ENCODE data around the gene ZNF566. TPM values are rescaled to one million over a fixed set of nuclear protein-coding genes. Genes with fewer than 3 reads are reported as not detected.
"Not testable (repeated sequence)": the region's sequence is repeated elsewhere in the genome, so short reads cannot be mapped to it uniquely, and the experiment has no call there.

ZNF566 gene
- total RNA-seq, 2 donors from 2014 or later, result 9.6 to 20.7 TPM

- 91% methylated on average over 5 of the region's 5 CpGs for WGBS
- H3K4me3 ChIP-seq, result no peak overlapping the region
- H3K9me3 ChIP-seq, result no peaks in the 10 kb centered on the region
- no peak for DNase-seq (ENCODE audit: low spot score)
- no peaks in the 10 kb centered on the region for H3K36me3 ChIP-seq
- intact Hi-C loops (cut with DNase I), result no loop called here
- TF ChIP-seq POLR2AphosphoS5 (IDR thresholded peaks at IDR 0.05) (no peak), CTCF (IDR thresholded peaks at IDR 0.05) (no peak), POLR2A (IDR thresholded peaks at IDR 0.05) (no peak)
- H3K27me3 ChIP-seq (replicated peaks; ENCODE audit: insufficient read depth), result no peaks in the 10 kb centered on the region
- H3K4me1 ChIP-seq (replicated peaks), result no peaks in the 10 kb centered on the region
- no peak overlapping the region for H3K27ac ChIP-seq
Observed at GRCh38 chr19:36501973-36502372, 12.6 kb upstream of the ZNF566 start.

- no peak for TF ChIP-seq CTCF (IDR thresholded peaks at IDR 0.05)
- TF ChIP-seq POLR2A (IDR thresholded peaks at IDR 0.05), result no peak
- no peak for TF ChIP-seq POLR2AphosphoS5 (IDR thresholded peaks at IDR 0.05)
- DNase-seq (ENCODE audit: low spot score), result no peak
- H3K36me3 ChIP-seq, result no peaks in the 10 kb centered on the region
- intact Hi-C loops (cut with DNase I), result loop anchor here (10.0 kb wide), 1 partner anchor 302 kb away; no protein-coding TSS in a partner anchor
- H3K4me3 ChIP-seq, result no peak overlapping the region
- H3K4me1 ChIP-seq (replicated peaks), result no peaks in the 10 kb centered on the region
- H3K9me3 ChIP-seq, result no peaks in the 10 kb centered on the region
- WGBS, result 90% methylated on average over 17 of the region's 17 CpGs
- H3K27ac ChIP-seq, result no peak overlapping the region
- H3K27me3 ChIP-seq (replicated peaks; ENCODE audit: insufficient read depth), result no peaks in the 10 kb centered on the region
Observed at GRCh38 chr19:36497001-36497400, 7.6 kb upstream of the ZNF566 start.

- H3K27ac ChIP-seq; H3K36me3 ChIP-seq; H3K27me3 ChIP-seq (replicated peaks; ENCODE audit: insufficient read depth); H3K4me3 ChIP-seq; H3K4me1 ChIP-seq (replicated peaks); H3K9me3 ChIP-seq: not testable (repeated sequence)
- peak in 3 of 4 experiments; percentile 40 to 50 (median 47) for TF ChIP-seq CTCF (IDR thresholded peaks at IDR 0.05)
- 66% methylated on average over 18 of the region's 18 CpGs for WGBS
- intact Hi-C loops (cut with DNase I), result loop anchor here (10.0 kb wide), 1 partner anchor 298 kb away; no protein-coding TSS in a partner anchor
- DNase-seq (ENCODE audit: low spot score), result peak; percentile 15
Observed at GRCh38 chr19:36492689-36493453, 3.5 kb upstream of the ZNF566 start.

GRCh38 chr19:36490846-36491245, 1.5 kb upstream of the ZNF566 start:
- not testable (repeated sequence) for H3K9me3 ChIP-seq; H3K27me3 ChIP-seq (replicated peaks; ENCODE audit: insufficient read depth); H3K27ac ChIP-seq; H3K4me3 ChIP-seq; H3K36me3 ChIP-seq; H3K4me1 ChIP-seq (replicated peaks); DNase-seq (ENCODE audit: low spot score)
- 96% methylated on average over 29 of the region's 29 CpGs for WGBS
- intact Hi-C loops (cut with DNase I), result loop anchor here (10.0 kb wide), 1 partner anchor 296 kb away; no protein-coding TSS in a partner anchor

GRCh38 chr19:36489920-36490415, 607 bp upstream of the ZNF566 start:
- Histone ChIP-seq H3K4me1 (replicated peaks) (no peaks in the 10 kb centered on the region), H3K9me3 (no peaks in the 10 kb centered on the region), H3K27ac (peak overlapping the region; percentile 96 to 97), H3K27me3 (replicated peaks; ENCODE audit: insufficient read depth) (no peaks in the 10 kb centered on the region), H3K36me3 (no peaks in the 10 kb centered on the region), H3K4me3 (peak overlapping the region; percentile 53 to 68)
- no peak for TF ChIP-seq POLR2AphosphoS5 (IDR thresholded peaks at IDR 0.05)
- TF ChIP-seq CTCF (IDR thresholded peaks at IDR 0.05), result no peak
- no peak for TF ChIP-seq POLR2A (IDR thresholded peaks at IDR 0.05)
- 8% methylated on average over 15 of the region's 15 CpGs for WGBS
- no peak for DNase-seq (ENCODE audit: low spot score)
- intact Hi-C loops (cut with DNase I), result loop anchor here (2.0 to 10.0 kb wide), 2 partner anchors 39 to 295 kb away; partner anchors contain the start of gene ZNF260

Measured in prostate gland (tissue), 2 donors.